ENCODE data around the gene RAD51D.
"Not testable (repeated sequence)": the region's sequence is repeated elsewhere in the genome, so short reads cannot be mapped to it uniquely, and the experiment has no call there.

The RAD51D gene

GRCh38 chr17:35130392-35130791 is 10.7 kb upstream of the RAD51D start:
- no peak for ATAC-seq (replicated peaks)
- H3K36me3 Mint-ChIP-seq (ENCODE audit: insufficient read depth): peaks cover 22% of the 10 kb centered on the region
- no peaks in the 10 kb centered on the region for H3K9me3 Mint-ChIP-seq
- no peak for DNase-seq
- no peaks in the 10 kb centered on the region for H3K27me3 Mint-ChIP-seq
- H3K4me3 Mint-ChIP-seq: no peak overlapping the region
- peaks cover 0 to 3% of the 10 kb centered on the region in 2 donors for H3K4me1 Mint-ChIP-seq (ENCODE audit: low read depth in 2 of 2)
- no peak overlapping the region for H3K27ac Mint-ChIP-seq

- Mint-ChIP-seq H3K9me3 (no peaks in the 10 kb centered on the region), H3K27me3 (no peaks in the 10 kb centered on the region), H3K36me3 (ENCODE audit: insufficient read depth) (peaks cover 18% of the 10 kb centered on the region), H3K27ac (no peak overlapping the region), H3K4me1 (ENCODE audit: low read depth in 2 of 2) (peaks cover 0 to 3% of the 10 kb centered on the region in 2 donors), H3K4me3 (no peak overlapping the region)
- no peak for DNase-seq
- ATAC-seq (replicated peaks): no peak
These were observed 10.3 kb upstream of the RAD51D start for GRCh38 chr17:35129973-35130351.

GRCh38 chr17:35129154-35129972 is 9.7 kb upstream of the RAD51D start:
- DNase-seq (no peak), ATAC-seq (replicated peaks) (no peak)
- H3K4me1 Mint-ChIP-seq (ENCODE audit: low read depth in 2 of 2): peaks cover 0 to 3% of the 10 kb centered on the region in 2 donors
- no peak overlapping the region for H3K27ac Mint-ChIP-seq
- H3K4me3 Mint-ChIP-seq: no peak overlapping the region
- peaks cover 12% of the 10 kb centered on the region for H3K36me3 Mint-ChIP-seq (ENCODE audit: insufficient read depth)
- no peaks in the 10 kb centered on the region for H3K27me3 Mint-ChIP-seq
- no peaks in the 10 kb centered on the region for H3K9me3 Mint-ChIP-seq

- H3K27ac Mint-ChIP-seq: peak overlapping the region in 1 of 2 donors; percentile 5
- DNase-seq: no peak
These were observed 8.3 kb upstream of the RAD51D start for GRCh38 chr17:35127751-35128514.

GRCh38 chr17:35121315-35121714 is 1.7 kb upstream of the RAD51D start, which contains the start of gene FNDC8:
Gene FNDC8, plus strand, starts transcription at chr17:35121615. Its CDS starts 79 bp downstream, at chr17:35121694.
- Mint-ChIP-seq H3K27me3 (no peaks in the 10 kb centered on the region), H3K27ac (no peak within 1 kb of the TSS), H3K9me3 (no peaks in the 10 kb centered on the region), H3K4me1 (ENCODE audit: low read depth in 2 of 2) (peaks cover 28% of the 10 kb centered on the region in 2 donors), H3K36me3 (ENCODE audit: insufficient read depth) (peaks cover 23% of the 10 kb centered on the region), H3K4me3 (peak within 1 kb of the TSS in 1 of 2 donors; percentile 88)
- DNase-seq (no peak), ATAC-seq (replicated peaks) (no peak)

More at GRCh38 chr17:35127751-35128514, 8.3 kb upstream of the RAD51D start:
- Mint-ChIP-seq H3K4me1 (ENCODE audit: low read depth in 2 of 2) (no peaks in the 10 kb centered on the region), H3K9me3 (no peaks in the 10 kb centered on the region), H3K36me3 (ENCODE audit: insufficient read depth) (peaks cover 3% of the 10 kb centered on the region), H3K4me3 (no peak overlapping the region), H3K27me3 (no peaks in the 10 kb centered on the region)
- no peak for ATAC-seq (replicated peaks)

- H3K4me3 Mint-ChIP-seq: peak overlapping the region; percentile 88 to 92
- DNase-seq (peak in 2 of 3 experiments; percentile 14), ATAC-seq (replicated peaks) (peak; percentile 14)
- peaks cover 32 to 38% of the 10 kb centered on the region in 2 donors for H3K4me1 Mint-ChIP-seq (ENCODE audit: low read depth in 2 of 2)
- H3K36me3 Mint-ChIP-seq (ENCODE audit: insufficient read depth): peaks cover 25% of the 10 kb centered on the region
- no peaks in the 10 kb centered on the region for H3K9me3 Mint-ChIP-seq
- no peaks in the 10 kb centered on the region for H3K27me3 Mint-ChIP-seq
- H3K27ac Mint-ChIP-seq: peak overlapping the region; percentile 66 to 91
These were observed 1.7 kb downstream of the RAD51D start for GRCh38 chr17:35117984-35118383.

GRCh38 chr17:35116845-35117244 is 2.8 kb downstream of the RAD51D start:
- Mint-ChIP-seq H3K36me3 (ENCODE audit: insufficient read depth) (peaks cover 25% of the 10 kb centered on the region), H3K4me3 (no peak overlapping the region), H3K4me1 (ENCODE audit: low read depth in 2 of 2) (peaks cover 32 to 43% of the 10 kb centered on the region in 2 donors)

GRCh38 chr17:35110791-35111190 is 8.9 kb downstream of the RAD51D start:
- not testable (repeated sequence) for H3K27ac Mint-ChIP-seq, H3K27me3 Mint-ChIP-seq

More at GRCh38 chr17:35116845-35117244, 2.8 kb downstream of the RAD51D start:
- ATAC-seq (replicated peaks) (no peak), DNase-seq (no peak)
- H3K9me3 Mint-ChIP-seq: no peaks in the 10 kb centered on the region
- H3K27ac Mint-ChIP-seq: peak overlapping the region in 1 of 2 donors; percentile 45
- H3K27me3 Mint-ChIP-seq: no peaks in the 10 kb centered on the region

GRCh38 chr17:35104844-35105450 is 14.7 kb downstream of the RAD51D start:
- DNase-seq (no peak), ATAC-seq (replicated peaks) (no peak)
- Mint-ChIP-seq H3K4me1 (ENCODE audit: low read depth in 2 of 2) (peaks cover 0 to 9% of the 10 kb centered on the region in 2 donors), H3K9me3 (no peaks in the 10 kb centered on the region), H3K36me3 (ENCODE audit: insufficient read depth) (peaks cover 17% of the 10 kb centered on the region), H3K27ac (peak overlapping the region in 1 of 2 donors; percentile 49), H3K27me3 (no peaks in the 10 kb centered on the region), H3K4me3 (no peak overlapping the region)

More at GRCh38 chr17:35110791-35111190, 8.9 kb downstream of the RAD51D start:
- H3K4me3 Mint-ChIP-seq; DNase-seq; H3K9me3 Mint-ChIP-seq; ATAC-seq (replicated peaks): not testable (repeated sequence)
- peaks cover 1 to 19% of the 10 kb centered on the region in 2 donors for H3K4me1 Mint-ChIP-seq (ENCODE audit: low read depth in 2 of 2)
- H3K36me3 Mint-ChIP-seq (ENCODE audit: insufficient read depth): peaks cover 13% of the 10 kb centered on the region

GRCh38 chr17:35103271-35103670 is 16.4 kb downstream of the RAD51D start:
- Mint-ChIP-seq H3K27ac (no peak overlapping the region), H3K4me3 (no peak overlapping the region), H3K36me3 (ENCODE audit: insufficient read depth) (peaks cover 20% of the 10 kb centered on the region), H3K27me3 (no peaks in the 10 kb centered on the region), H3K9me3 (no peaks in the 10 kb centered on the region), H3K4me1 (ENCODE audit: low read depth in 2 of 2) (peaks cover 0 to 6% of the 10 kb centered on the region in 2 donors)
- ATAC-seq (replicated peaks) (no peak), DNase-seq (no peak)

GRCh38 chr17:35101725-35102124 is 17.9 kb downstream of the RAD51D start:
- H3K27me3 Mint-ChIP-seq: no peaks in the 10 kb centered on the region
- DNase-seq (no peak), ATAC-seq (replicated peaks) (no peak)
- H3K9me3 Mint-ChIP-seq: no peaks in the 10 kb centered on the region
- H3K36me3 Mint-ChIP-seq (ENCODE audit: insufficient read depth): peaks cover 16% of the 10 kb centered on the region
- H3K27ac Mint-ChIP-seq: peak overlapping the region in 1 of 2 donors; percentile 62
- no peak overlapping the region for H3K4me3 Mint-ChIP-seq
- H3K4me1 Mint-ChIP-seq (ENCODE audit: low read depth in 2 of 2): peaks cover 0 to 6% of the 10 kb centered on the region in 2 donors

- DNase-seq (no peak), ATAC-seq (replicated peaks) (no peak)
- H3K9me3 Mint-ChIP-seq: no peaks in the 10 kb centered on the region
- H3K36me3 Mint-ChIP-seq (ENCODE audit: insufficient read depth): peaks cover 14% of the 10 kb centered on the region
- H3K27ac Mint-ChIP-seq: peak overlapping the region in 1 of 2 donors; percentile 62
- H3K4me3 Mint-ChIP-seq: no peak overlapping the region
- H3K4me1 Mint-ChIP-seq (ENCODE audit: low read depth in 2 of 2): no peaks in the 10 kb centered on the region
- no peaks in the 10 kb centered on the region for H3K27me3 Mint-ChIP-seq
These were observed 18.6 kb downstream of the RAD51D start for GRCh38 chr17:35101036-35101435.

- H3K9me3 Mint-ChIP-seq: no peaks in the 10 kb centered on the region
These were observed 19.8 kb downstream of the RAD51D start for GRCh38 chr17:35099908-35100307.

More at GRCh38 chr17:35099908-35100307, 19.8 kb downstream of the RAD51D start:
- peaks cover 10% of the 10 kb centered on the region for H3K36me3 Mint-ChIP-seq (ENCODE audit: insufficient read depth)
- no peak overlapping the region for H3K27ac Mint-ChIP-seq
- H3K4me1 Mint-ChIP-seq (ENCODE audit: low read depth in 2 of 2): no peaks in the 10 kb centered on the region
- ATAC-seq (replicated peaks) (no peak), DNase-seq (no peak)
- no peak overlapping the region for H3K4me3 Mint-ChIP-seq
- no peaks in the 10 kb centered on the region for H3K27me3 Mint-ChIP-seq

Measured in effector memory CD8-positive, alpha-beta T cell (primary cell).